Activated CD4-positive, alpha-beta T cell treated with anti-CD3 and anti-CD28 coated beads, Interleukin-2, amount 10 ng/mL, durations not matched to agents 7 days and 5 days (primary cell): ENCODE measurements around the gene NFATC4. TPM values are rescaled to one million over a fixed set of nuclear protein-coding genes. Genes with fewer than 3 reads are reported as not detected.
"Not testable (repeated sequence)": the region's sequence is repeated elsewhere in the genome, so short reads cannot be mapped to it uniquely, and the experiment has no call there.

Experiments
- CTCF ChIA-PET: fragments of 350-600 bp; sonication (Branson Sonifier 250); formaldehyde crosslinking; loops from one replicate; lab custom pipeline; 2021; ENCODE audit warnings: antibody characterized with exemption; lab: Charles Lee
- POLR2A ChIA-PET: fragments of 350-600 bp; sonication (Branson Sonifier 250); formaldehyde crosslinking; loops from one replicate; lab custom pipeline; 2021; ENCODE audit warnings: antibody characterized with exemption; lab: Charles Lee
- DNase-seq: peaks from one replicate; pipeline ENCODE4 v3.0.0-alpha.2; 2020
- H3K27ac Mint-ChIP-seq: one replicate; pipeline ENCODE4 v1.8.0; 2021; ENCODE audit warnings: mild to moderate bottlenecking, moderate library complexity, mixed read lengths
- H3K27me3 Mint-ChIP-seq: one replicate; pipeline ENCODE4 v1.8.0; 2021; ENCODE audit warnings: mixed read lengths
- H3K36me3 Mint-ChIP-seq: one replicate; pipeline ENCODE4 v1.8.0; 2021; ENCODE audit warnings: low read depth, mixed read lengths
- H3K4me1 Mint-ChIP-seq: one replicate; pipeline ENCODE4 v1.8.0; 2021; ENCODE audit warnings: mixed read lengths
- H3K4me3 Mint-ChIP-seq: one replicate; pipeline ENCODE4 v1.8.0; 2021; ENCODE audit warnings: mild to moderate bottlenecking, moderate library complexity, mixed read lengths
- H3K9me3 Mint-ChIP-seq: one replicate; pipeline ENCODE4 v1.8.0; 2021; ENCODE audit warnings: mixed read lengths
- total RNA-seq, 2 experiments: library from RNA; stranded (reverse); gene quantifications; one replicate each; pipeline ENCODE4 v1.2.3, GENCODE V29; 2021

Gene NFATC4
- total RNA-seq, 2 experiments from 2014 or later = not detected

- Mint-ChIP-seq H3K27me3 (peaks cover 29% of the 10 kb centered on the region), H3K9me3 (no peaks in the 10 kb centered on the region), H3K36me3 (peaks cover under 1% of the 10 kb centered on the region), H3K27ac (no peak overlapping the region), H3K4me1 (peaks cover 17% of the 10 kb centered on the region), H3K4me3 (no peak overlapping the region)
- ChIA-PET CTCF (interaction anchor here (0.7 to 3.6 kb wide), 6 partner anchors 8 to 66 kb away, joined by 3 to 13 read pairs (median 4); no protein-coding TSS in a partner anchor), POLR2A (no interaction called here)
- DNase-seq = no peak
These were observed 2.8 kb downstream of the NFATC4 start for GRCh38 chr14:24370748-24371147.

DNA sequence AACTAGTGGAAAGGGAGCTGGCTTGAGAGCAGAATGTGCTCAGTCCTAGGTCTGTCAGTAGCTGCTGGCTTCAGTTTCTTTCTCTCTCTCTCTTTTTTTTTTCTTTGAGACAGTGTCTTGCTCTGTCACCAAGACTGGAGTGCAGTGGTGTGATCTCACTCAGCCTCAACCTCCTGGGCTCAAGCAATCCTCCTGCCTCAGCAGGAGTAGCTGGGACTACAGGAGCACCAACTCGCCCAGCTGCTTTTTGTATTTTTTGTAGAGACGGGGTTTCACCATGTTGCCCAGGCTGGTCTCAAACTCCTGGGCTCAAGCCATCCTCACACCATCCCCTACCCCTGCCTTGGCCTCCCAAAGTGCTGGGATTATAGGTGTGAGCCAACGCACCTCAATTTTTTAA, 3.6 kb downstream of the NFATC4 start:
- peaks cover 25% of the 10 kb centered on the region for H3K27me3 Mint-ChIP-seq
- CTCF ChIA-PET = interaction anchor here (0.7 to 3.6 kb wide), 6 partner anchors 11 to 65 kb away, joined by 3 to 13 read pairs (median 4); no protein-coding TSS in a partner anchor
- DNase-seq, H3K27ac Mint-ChIP-seq, POLR2A ChIA-PET, H3K9me3 Mint-ChIP-seq, H3K4me3 Mint-ChIP-seq, H3K36me3 Mint-ChIP-seq: not testable (repeated sequence)
- H3K4me1 Mint-ChIP-seq = peaks cover 12% of the 10 kb centered on the region

GRCh38 chr14:24372701-24373416, 4.9 kb downstream of the NFATC4 start:
- POLR2A ChIA-PET = no interaction called here
- peaks cover 4% of the 10 kb centered on the region for H3K4me1 Mint-ChIP-seq
- no peak overlapping the region for H3K4me3 Mint-ChIP-seq
- H3K36me3 Mint-ChIP-seq = no peaks in the 10 kb centered on the region
- DNase-seq = no peak
- H3K27me3 Mint-ChIP-seq = peaks cover 14% of the 10 kb centered on the region
- no peaks in the 10 kb centered on the region for H3K9me3 Mint-ChIP-seq
- CTCF ChIA-PET = interaction anchor here (0.9 to 3.6 kb wide), 3 partner anchors 10 to 40 kb away, joined by 3 to 13 read pairs (median 4); no protein-coding TSS in a partner anchor
- H3K27ac Mint-ChIP-seq = no peak overlapping the region

GRCh38 chr14:24376448-24377070, 8.6 kb downstream of the NFATC4 start:
- no peak for DNase-seq
- no peak overlapping the region for H3K27ac Mint-ChIP-seq
- POLR2A ChIA-PET = no interaction called here
- no peaks in the 10 kb centered on the region for H3K36me3 Mint-ChIP-seq
- CTCF ChIA-PET = interaction anchor here (0.9 to 2.2 kb wide), 3 partner anchors 30 to 43 kb away, joined by 4 to 6 read pairs (median 6); no protein-coding TSS in a partner anchor
- H3K27me3 Mint-ChIP-seq = peaks cover 2% of the 10 kb centered on the region
- no peaks in the 10 kb centered on the region for H3K9me3 Mint-ChIP-seq
- H3K4me3 Mint-ChIP-seq = no peak overlapping the region
- H3K4me1 Mint-ChIP-seq = no peaks in the 10 kb centered on the region

DNA sequence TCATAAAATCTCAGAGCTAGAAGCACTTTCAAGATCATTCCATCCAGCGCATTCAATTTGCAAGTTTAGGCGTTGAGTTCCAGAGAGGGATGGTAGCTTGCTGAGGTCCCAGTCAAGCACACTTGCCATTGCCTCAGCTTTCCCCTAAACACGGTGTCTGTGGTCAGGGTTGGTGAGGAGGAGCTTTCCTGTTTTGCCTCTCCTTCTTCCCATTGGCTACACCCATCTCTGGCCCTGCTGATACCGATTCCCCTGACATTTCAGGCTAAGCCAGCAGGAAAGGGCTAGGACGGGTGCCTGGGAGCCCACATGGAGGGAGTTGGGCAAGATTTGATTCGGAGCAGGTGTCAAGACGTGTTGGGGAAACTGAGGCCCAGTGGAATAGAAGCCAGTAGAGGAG, 9.1 kb downstream of the NFATC4 start:
- CTCF ChIA-PET = interaction anchor here (0.9 to 2.2 kb wide), 3 partner anchors 30 to 44 kb away, joined by 4 to 6 read pairs (median 6); no protein-coding TSS in a partner anchor
- POLR2A ChIA-PET = no interaction called here
- H3K27ac Mint-ChIP-seq = no peak overlapping the region
- H3K4me3 Mint-ChIP-seq = no peak overlapping the region
- H3K36me3 Mint-ChIP-seq = no peaks in the 10 kb centered on the region
- no peaks in the 10 kb centered on the region for H3K4me1 Mint-ChIP-seq
- DNase-seq = no peak
- peaks cover 2% of the 10 kb centered on the region for H3K27me3 Mint-ChIP-seq
- no peaks in the 10 kb centered on the region for H3K9me3 Mint-ChIP-seq

GRCh38 chr14:24377657-24378056, 9.7 kb downstream of the NFATC4 start:
- no peaks in the 10 kb centered on the region for H3K4me1 Mint-ChIP-seq
- H3K27me3 Mint-ChIP-seq = no peaks in the 10 kb centered on the region
- H3K9me3 Mint-ChIP-seq = no peaks in the 10 kb centered on the region
- DNase-seq = no peak
- H3K27ac Mint-ChIP-seq = no peak overlapping the region
- ChIA-PET POLR2A (no interaction called here), CTCF (interaction anchor here (0.9 to 2.2 kb wide), 6 partner anchors 11 to 44 kb away, joined by 3 to 6 read pairs (median 4); no protein-coding TSS in a partner anchor)
- H3K4me3 Mint-ChIP-seq = no peak overlapping the region
- no peaks in the 10 kb centered on the region for H3K36me3 Mint-ChIP-seq

GRCh38 chr14:24378327-24378726, 10.3 kb downstream of the NFATC4 start:
- Mint-ChIP-seq H3K4me1 (no peaks in the 10 kb centered on the region), H3K9me3 (no peaks in the 10 kb centered on the region), H3K4me3 (no peak overlapping the region), H3K36me3 (no peaks in the 10 kb centered on the region), H3K27ac (no peak overlapping the region), H3K27me3 (no peaks in the 10 kb centered on the region)
- no peak for DNase-seq
- ChIA-PET CTCF (interaction anchor here (0.6 to 2.2 kb wide), 7 partner anchors 10 to 54 kb away, joined by 3 to 6 read pairs (median 3); no protein-coding TSS in a partner anchor), POLR2A (no interaction called here)

GRCh38 chr14:24378981-24379906, 11.3 kb downstream of the NFATC4 start:
- H3K9me3 Mint-ChIP-seq = no peaks in the 10 kb centered on the region
- H3K36me3 Mint-ChIP-seq = no peaks in the 10 kb centered on the region
- DNase-seq = no peak
- no peak overlapping the region for H3K4me3 Mint-ChIP-seq
- H3K27me3 Mint-ChIP-seq = peaks cover 2% of the 10 kb centered on the region
- ChIA-PET POLR2A (no interaction called here), CTCF (interaction anchor here (0.7 to 2.2 kb wide), 7 partner anchors 9 to 53 kb away, joined by 3 to 5 read pairs (median 3); no protein-coding TSS in a partner anchor)
- H3K4me1 Mint-ChIP-seq = no peaks in the 10 kb centered on the region
- no peak overlapping the region for H3K27ac Mint-ChIP-seq

- no peak for DNase-seq
- Mint-ChIP-seq H3K27me3 (peaks cover 5% of the 10 kb centered on the region), H3K4me3 (no peak overlapping the region), H3K27ac (no peak overlapping the region), H3K4me1 (no peaks in the 10 kb centered on the region), H3K9me3 (no peaks in the 10 kb centered on the region), H3K36me3 (no peaks in the 10 kb centered on the region)
- CTCF ChIA-PET = interaction anchor here (1.1 to 2.2 kb wide), 3 partner anchors 10 to 46 kb away, joined by 3 to 5 read pairs (median 4); no protein-coding TSS in a partner anchor
- POLR2A ChIA-PET = no interaction called here
These were observed 12.1 kb downstream of the NFATC4 start for GRCh38 chr14:24379907-24380730.

- DNase-seq = no peak
- H3K27me3 Mint-ChIP-seq = peaks cover 9% of the 10 kb centered on the region
- ChIA-PET POLR2A (no interaction called here), CTCF (interaction anchor here (1.1 kb wide), 1 partner anchor 9 kb away, joined by 3 read pairs; no protein-coding TSS in a partner anchor)
- H3K4me3 Mint-ChIP-seq = no peak overlapping the region
- no peak overlapping the region for H3K27ac Mint-ChIP-seq
- H3K36me3 Mint-ChIP-seq = no peaks in the 10 kb centered on the region
- no peaks in the 10 kb centered on the region for H3K9me3 Mint-ChIP-seq
- H3K4me1 Mint-ChIP-seq = no peaks in the 10 kb centered on the region
These were observed 13.5 kb downstream of the NFATC4 start for GRCh38 chr14:24381363-24382063.

DNA sequence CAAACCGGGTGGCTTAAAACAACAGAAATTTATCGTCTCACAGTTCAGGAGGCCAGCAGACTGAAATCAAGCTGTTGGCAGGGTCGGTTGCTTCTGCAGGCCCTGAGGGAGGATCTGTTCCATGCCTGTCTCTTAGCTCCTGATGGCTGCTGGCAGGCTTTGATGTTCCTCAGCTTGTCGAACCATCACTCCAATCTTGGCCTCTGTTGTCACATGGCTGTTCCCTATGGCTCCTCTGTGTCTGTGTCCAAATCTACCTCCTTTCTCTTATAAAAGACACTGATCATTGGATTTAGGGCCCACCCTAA, 14.0 kb downstream of the NFATC4 start:
- DNase-seq = no peak
- peaks cover 14% of the 10 kb centered on the region for H3K27me3 Mint-ChIP-seq
- no peak overlapping the region for H3K27ac Mint-ChIP-seq
- ChIA-PET CTCF (interaction anchor here (1.5 kb wide), 1 partner anchor 10 kb away, joined by 4 read pairs; no protein-coding TSS in a partner anchor), POLR2A (no interaction called here)
- no peaks in the 10 kb centered on the region for H3K4me1 Mint-ChIP-seq
- no peaks in the 10 kb centered on the region for H3K36me3 Mint-ChIP-seq
- H3K9me3 Mint-ChIP-seq = no peaks in the 10 kb centered on the region
- no peak overlapping the region for H3K4me3 Mint-ChIP-seq
